GM19463 (cell line): Measurements from ENCODE around the gene LANCL3.
A peak's percentile ranks its signal among the peaks of the same experiment; 100 is the strongest.

Experiments
- ATAC-seq: cut with Tn5 transposase; IDR thresholded peaks from one replicate; pipeline ENCODE4 v1.9.1; 2021; ENCODE audit warnings: mild to moderate bottlenecking, moderate library complexity; ENCODE audit not compliant: unreplicated experiment

LANCL3 gene

DNA sequence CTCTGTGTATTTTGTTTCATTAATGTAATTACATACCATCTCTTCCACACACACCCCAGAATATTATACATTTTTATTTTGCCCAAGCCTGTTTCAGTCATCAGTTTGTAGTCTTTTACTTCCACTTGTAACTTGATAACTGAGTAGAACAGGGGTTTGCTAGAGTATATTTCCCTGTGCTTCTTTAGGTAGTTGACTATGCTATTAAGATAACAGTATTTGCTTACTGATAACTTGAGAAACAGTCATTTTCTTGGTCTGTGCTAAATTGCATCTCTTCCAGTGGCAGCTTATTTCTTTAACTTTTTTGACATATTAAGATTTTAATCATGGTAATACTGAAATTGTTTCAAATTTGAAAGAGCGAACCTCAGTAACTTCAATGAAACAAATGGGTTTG lies 107.1 kb downstream of the LANCL3 start:
- ATAC-seq: no peak

GRCh38 chrX:37679230-37679629 lies 107.8 kb downstream of the LANCL3 start:
- ATAC-seq: no peak

DNA sequence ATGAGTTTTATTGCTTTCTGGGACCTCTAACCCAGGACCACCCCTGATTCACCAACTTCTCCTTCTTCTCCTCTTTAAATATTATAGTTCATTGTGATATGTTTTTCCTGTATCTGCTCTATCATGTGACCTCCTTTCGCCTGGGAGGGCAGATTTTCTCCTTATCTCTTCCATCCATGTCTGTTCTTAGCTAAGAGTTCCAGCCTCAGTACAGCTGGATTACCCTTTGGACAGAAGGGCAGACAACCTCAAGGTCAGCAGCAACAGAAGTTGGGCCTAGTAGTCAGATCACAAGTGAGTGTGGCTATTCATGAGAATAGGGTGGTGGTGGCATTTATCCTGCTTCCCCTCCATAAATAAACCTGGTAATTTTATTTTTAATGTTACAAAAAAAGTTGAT lies 108.4 kb downstream of the LANCL3 start:
- ATAC-seq: no peak

DNA sequence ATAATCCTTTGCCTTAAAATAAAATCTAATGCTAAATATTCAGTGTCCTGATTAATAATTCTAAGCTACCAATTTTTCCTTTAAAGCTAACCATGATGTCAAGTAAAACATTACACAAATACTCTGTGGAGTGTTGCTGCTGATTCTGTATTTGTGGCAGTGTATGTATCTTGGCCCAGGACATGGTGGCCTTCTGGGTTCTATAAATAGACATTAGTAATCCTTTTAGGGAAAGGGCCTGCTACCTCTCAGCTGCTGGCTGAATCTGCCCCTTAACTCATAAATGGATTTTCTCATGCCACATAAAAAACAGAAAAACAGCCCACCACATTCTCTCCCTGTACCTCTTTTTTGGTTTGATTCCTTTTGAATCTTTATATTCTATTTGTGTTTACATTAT lies 113.0 kb downstream of the LANCL3 start:
- no peak for ATAC-seq

GRCh38 chrX:37684973-37685372 lies 113.5 kb downstream of the LANCL3 start:
- ATAC-seq: no peak

- peak; percentile 74 for ATAC-seq
Measured at GRCh38 chrX:37685381-37686359, 114.2 kb downstream of the LANCL3 start, which contains the start of gene XK. Gene XK, plus strand, starts transcription at chrX:37685791. Its CDS starts 171 bp downstream, at chrX:37685962.

DNA sequence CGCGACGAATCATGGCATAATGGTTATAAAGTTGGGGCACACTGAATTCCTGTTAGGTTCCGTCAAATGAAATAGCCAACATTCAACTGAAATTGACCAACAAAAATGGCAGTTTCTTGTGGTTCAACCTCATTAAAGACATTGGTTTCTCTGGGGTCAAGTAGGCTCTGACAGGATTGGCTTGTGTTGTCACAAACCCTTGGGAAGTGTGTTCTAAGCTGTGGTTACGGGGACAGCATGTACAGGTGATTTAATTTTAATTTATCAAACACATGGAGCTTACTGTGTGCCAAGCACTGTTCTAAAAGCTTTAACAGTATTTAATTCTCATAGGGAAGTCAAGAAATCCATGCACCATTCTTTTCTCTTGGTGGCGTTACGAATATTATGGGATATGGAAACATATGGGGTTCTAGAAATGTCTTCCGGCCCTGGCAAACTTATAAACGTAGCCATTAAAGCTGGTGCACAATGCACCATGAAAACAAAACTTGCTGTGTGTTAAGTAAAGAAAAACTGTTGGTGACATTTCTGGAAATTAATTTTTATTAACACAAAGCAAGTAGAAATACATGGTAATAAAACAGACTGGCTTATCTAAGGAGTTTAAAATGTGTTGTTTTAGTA lies 115.0 kb downstream of the LANCL3 start:
- ATAC-seq: no peak

GRCh38 chrX:37686996-37687395 lies 115.5 kb downstream of the LANCL3 start:
- ATAC-seq: no peak

DNA sequence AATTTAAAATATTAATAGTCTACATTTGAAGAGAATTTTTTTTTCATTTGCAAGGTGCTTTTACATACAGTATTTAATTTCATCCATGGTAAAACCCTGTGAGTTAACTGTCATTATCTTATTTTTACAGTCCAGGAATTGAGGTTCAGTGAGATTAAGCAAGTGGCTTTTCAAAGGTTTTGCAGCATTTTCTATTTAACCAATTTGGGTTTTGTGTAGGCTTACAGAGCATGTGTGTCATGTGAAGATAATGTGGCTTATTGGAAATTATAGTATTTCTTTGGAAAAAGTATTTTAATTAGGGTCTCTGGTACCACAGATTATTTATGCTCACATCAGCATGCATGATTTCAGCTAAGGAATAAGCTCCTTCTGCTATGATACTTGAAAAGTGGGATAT lies 118.7 kb downstream of the LANCL3 start:
- ATAC-seq: no peak

GRCh38 chrX:37692918-37693317 lies 121.5 kb downstream of the LANCL3 start:
- no peak for ATAC-seq

DNA sequence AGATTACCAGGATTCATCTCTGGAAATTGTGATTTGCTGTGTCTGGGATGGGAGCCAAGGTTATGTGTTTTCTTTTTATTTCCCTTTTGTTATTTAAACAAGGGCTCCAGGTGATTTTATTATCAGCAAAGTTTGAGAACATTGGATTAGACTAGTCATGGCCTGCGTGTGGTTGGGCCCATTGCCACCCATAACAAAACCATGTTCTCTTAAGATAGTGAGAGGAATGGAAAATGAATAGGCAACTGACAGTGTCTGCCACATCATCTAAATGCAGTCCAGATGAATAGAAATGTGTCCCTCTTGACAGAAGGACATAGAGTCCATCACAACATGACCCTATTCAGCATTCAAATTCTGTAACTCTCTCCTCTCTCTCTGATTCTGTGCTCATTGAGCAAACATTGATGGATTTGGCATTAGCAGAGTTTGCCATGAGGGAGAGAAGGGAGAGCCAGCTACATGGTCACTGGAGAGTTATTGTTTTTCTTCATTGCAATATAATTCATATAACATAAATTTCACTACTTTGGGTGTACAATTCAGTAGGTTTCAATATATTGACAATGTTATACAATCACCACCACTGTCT lies 125.8 kb downstream of the LANCL3 start:
- no peak for ATAC-seq

- no peak for ATAC-seq
Measured at GRCh38 chrX:37701588-37701987, 130.1 kb downstream of the LANCL3 start.

DNA sequence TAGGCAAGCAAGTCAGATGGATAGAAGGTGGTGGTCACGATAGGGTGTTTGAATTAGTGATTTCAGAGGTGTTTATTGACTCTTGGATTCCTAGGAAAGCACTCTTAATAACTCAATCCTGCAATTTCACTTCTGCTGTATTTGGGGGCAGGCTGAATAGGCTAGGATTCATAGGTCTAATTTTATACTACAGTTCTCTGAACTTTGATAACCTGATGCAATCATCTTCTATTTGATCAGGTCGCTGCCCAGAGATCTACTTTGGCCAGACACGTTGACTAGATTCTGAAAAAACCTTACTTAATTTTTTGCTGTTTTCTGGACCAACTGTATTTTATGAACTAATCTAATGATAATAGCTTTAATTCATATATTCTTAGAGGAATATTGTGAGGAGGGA lies 140.5 kb downstream of the LANCL3 start:
- no peak for ATAC-seq

- ATAC-seq: peak; percentile 80
Measured at GRCh38 chrX:37712458-37712857, 141.0 kb downstream of the LANCL3 start.

- ATAC-seq: no peak
Measured at GRCh38 chrX:37714479-37714878, 143.0 kb downstream of the LANCL3 start.

GRCh38 chrX:37716602-37717001 lies 145.1 kb downstream of the LANCL3 start:
- ATAC-seq: no peak

DNA sequence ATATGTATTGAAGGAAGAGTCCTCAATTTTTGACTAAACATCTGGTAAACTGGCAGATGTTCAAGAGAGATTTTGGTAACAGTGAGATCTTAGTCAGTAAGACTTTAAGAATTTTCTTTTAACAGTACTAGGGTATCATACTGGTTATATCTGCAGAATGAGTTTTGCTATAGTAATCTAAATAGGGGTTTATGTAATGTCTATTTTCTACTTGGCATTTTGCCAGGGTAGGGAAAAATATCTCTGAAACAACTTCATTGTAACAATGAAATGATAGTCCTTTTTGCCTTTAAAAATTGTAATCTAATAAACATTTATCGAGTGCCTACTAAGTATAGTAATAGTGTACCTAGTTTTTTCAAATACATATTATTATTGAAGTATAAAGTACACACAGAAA lies 146.2 kb downstream of the LANCL3 start:
- ATAC-seq: no peak

DNA sequence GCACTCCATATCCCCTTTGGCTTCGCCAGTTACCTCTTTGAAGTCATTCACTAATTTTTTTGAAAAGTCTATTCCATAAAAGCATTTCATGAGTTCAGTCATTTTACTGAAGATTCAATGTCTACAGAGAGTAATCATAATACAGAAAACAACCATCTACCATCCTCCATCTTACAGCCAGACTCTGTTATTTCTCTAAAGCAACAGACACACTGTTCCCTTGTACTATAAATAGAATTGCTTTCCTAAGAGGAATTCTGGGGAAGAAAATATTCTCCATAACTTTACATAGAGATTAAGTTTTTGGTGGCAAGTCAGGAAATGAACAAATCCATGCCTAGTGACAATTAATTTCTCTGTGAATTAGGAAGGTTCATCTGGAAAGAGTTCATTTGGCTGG lies 151.1 kb downstream of the LANCL3 start:
- ATAC-seq: no peak

DNA sequence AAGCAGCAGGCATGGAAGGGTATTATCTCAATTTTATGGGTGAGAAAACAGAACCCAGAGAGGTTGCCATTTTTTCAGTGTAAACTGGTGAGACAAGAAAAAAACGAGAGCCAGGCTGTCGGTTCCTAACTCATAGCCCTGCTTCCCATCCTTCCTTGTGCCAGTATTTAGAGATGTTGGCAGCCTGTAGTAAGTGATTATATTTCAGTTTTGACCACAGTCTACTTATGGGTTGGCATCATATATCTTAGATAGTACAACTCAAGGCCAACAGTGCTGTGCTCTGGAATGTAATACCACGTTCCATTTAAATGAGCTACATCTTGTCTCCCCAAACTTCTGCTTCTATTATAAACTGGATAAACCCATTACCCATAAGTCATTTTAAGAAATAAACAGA lies 154.9 kb downstream of the LANCL3 start:
- ATAC-seq: no peak
